Measurements from ENCODE around the gene EFHD2.

DNA sequence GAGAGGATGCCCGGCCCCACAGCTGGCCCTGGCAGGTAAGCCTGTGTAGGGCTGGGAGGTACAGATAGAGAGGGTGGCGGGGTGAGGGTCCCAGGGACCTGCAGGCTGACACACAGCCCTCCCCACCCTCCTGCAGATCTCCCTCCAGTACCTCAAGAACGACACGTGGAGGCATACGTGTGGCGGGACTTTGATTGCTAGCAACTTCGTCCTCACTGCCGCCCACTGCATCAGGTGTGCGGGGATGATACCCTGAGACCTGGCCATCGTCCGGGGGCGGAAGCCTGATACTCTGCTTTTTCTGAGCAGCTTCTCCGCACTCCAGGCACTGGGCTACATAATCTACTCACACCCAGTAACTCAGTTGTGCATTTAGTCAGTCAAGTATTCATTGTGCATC is 30.7 kb downstream of the EFHD2 start:
- TF ChIP-seq CTCF (IDR thresholded peaks at IDR 0.05) (no peak), POLR2A (IDR thresholded peaks at IDR 0.05) (no peak)
